Nucleus accumbens (tissue), 56 donors: Measurements from ENCODE around the gene ANKS6.
"Not testable (repeated sequence)": the region's sequence is repeated elsewhere in the genome, so short reads cannot be mapped to it uniquely, and the experiment has no call there.

ENCODE experiments used
- DNase-seq, 56 donors: peaks; one replicate each; lab custom pipeline; 2025; lab: John Stamatoyannopoulos, UW

ANKS6 gene

GRCh38 chr9:98708103-98708932 is 88.0 kb downstream of the ANKS6 start:
- DNase-seq = no peak

GRCh38 chr9:98707166-98708102 is 88.9 kb downstream of the ANKS6 start:
- peak in 38 of 56 donors; percentile 3 to 66 (median 35) for DNase-seq

- DNase-seq = peak in 8 of 56 donors; percentile 36 to 62 (median 45)
Observed at GRCh38 chr9:98706651-98707165, 89.6 kb downstream of the ANKS6 start.

- DNase-seq = no peak
Observed at GRCh38 chr9:98702835-98703380, 93.4 kb downstream of the ANKS6 start.

GRCh38 chr9:98702340-98702739 is 94.0 kb downstream of the ANKS6 start:
- no peak for DNase-seq

GRCh38 chr9:98701576-98701975 is 94.8 kb downstream of the ANKS6 start:
- no peak for DNase-seq

- DNase-seq = no peak
Observed at GRCh38 chr9:98700801-98701200, 95.6 kb downstream of the ANKS6 start.

- no peak for DNase-seq
Observed at GRCh38 chr9:98698856-98699255, 97.5 kb downstream of the ANKS6 start.

GRCh38 chr9:98694943-98695342 is 101.4 kb downstream of the ANKS6 start:
- no peak for DNase-seq

- DNase-seq = no peak
Observed at GRCh38 chr9:98692392-98692791, 104.0 kb downstream of the ANKS6 start.

- DNase-seq = no peak
Observed at GRCh38 chr9:98691890-98692289, 104.5 kb downstream of the ANKS6 start.

- no peak for DNase-seq
Observed at GRCh38 chr9:98690686-98691085, 105.7 kb downstream of the ANKS6 start.

GRCh38 chr9:98688710-98689495 is 107.5 kb downstream of the ANKS6 start:
- no peak for DNase-seq

- DNase-seq = no peak
Observed at GRCh38 chr9:98687911-98688310, 108.4 kb downstream of the ANKS6 start.

- no peak for DNase-seq
Observed at GRCh38 chr9:98686961-98687855, 109.1 kb downstream of the ANKS6 start.

- not testable (repeated sequence) for DNase-seq
Observed at GRCh38 chr9:98684816-98685215, 111.5 kb downstream of the ANKS6 start.
